Measurements from ENCODE around the gene ZNF264.
A peak's percentile ranks its signal among the peaks of the same experiment; 100 is the strongest.

Gene ZNF264

DNA sequence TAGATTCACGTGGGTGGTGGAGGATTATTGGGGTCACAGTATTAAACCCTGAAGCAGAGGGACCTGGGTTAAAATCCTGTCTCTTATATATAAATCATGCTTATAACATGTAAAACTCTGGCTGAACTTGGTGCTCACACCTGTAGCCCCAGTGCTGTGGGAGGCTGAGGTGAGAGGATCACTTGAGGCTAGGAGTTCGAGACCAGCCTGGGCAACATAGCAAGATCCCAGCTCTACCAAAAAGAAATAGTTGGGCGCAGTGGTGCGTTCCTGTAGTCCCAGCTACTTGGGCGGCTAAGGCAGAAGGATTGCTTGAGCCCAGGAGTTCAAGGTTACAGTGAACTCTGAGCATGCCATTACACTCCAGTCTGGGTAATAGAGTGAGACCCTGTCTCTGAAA lies 51.5 kb downstream of the ZNF264 start:
- H3K36me3 ChIP-seq (replicated peaks; ENCODE audit: low read depth, low read length): peaks cover 24% of the 10 kb centered on the region
- H3K4me3 ChIP-seq (ENCODE audit: low read length): no peak overlapping the region
- H3K9ac ChIP-seq (ENCODE audit: low read length): no peak overlapping the region
- H3K9me3 ChIP-seq (ENCODE audit: insufficient read depth, low read length): no peaks in the 10 kb centered on the region
- H4K20me1 ChIP-seq (ENCODE audit: insufficient read depth, low read length): no peaks in the 10 kb centered on the region
- H3K27ac ChIP-seq (ENCODE audit: low read length): no peak overlapping the region
- H3K79me2 ChIP-seq (ENCODE audit: low read length): peaks cover 51% of the 10 kb centered on the region
- no peak overlapping the region for H2AFZ ChIP-seq (ENCODE audit: low read depth, low read length)
- H3K4me2 ChIP-seq (ENCODE audit: low read length): no peak overlapping the region
- TF ChIP-seq, protein P1, sequence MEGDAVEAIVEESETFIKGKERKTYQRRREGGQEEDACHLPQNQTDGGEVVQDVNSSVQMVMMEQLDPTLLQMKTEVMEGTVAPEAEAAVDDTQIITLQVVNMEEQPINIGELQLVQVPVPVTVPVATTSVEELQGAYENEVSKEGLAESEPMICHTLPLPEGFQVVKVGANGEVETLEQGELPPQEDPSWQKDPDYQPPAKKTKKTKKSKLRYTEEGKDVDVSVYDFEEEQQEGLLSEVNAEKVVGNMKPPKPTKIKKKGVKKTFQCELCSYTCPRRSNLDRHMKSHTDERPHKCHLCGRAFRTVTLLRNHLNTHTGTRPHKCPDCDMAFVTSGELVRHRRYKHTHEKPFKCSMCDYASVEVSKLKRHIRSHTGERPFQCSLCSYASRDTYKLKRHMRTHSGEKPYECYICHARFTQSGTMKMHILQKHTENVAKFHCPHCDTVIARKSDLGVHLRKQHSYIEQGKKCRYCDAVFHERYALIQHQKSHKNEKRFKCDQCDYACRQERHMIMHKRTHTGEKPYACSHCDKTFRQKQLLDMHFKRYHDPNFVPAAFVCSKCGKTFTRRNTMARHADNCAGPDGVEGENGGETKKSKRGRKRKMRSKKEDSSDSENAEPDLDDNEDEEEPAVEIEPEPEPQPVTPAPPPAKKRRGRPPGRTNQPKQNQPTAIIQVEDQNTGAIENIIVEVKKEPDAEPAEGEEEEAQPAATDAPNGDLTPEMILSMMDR (IDR thresholded peaks at IDR 0.05; ENCODE audit: low read depth, low read length): no peak
- peaks cover 29% of the 10 kb centered on the region for H3K4me1 ChIP-seq (ENCODE audit: low read length)
- H3K27me3 ChIP-seq (ENCODE audit: low read depth, low read length): no peaks in the 10 kb centered on the region

DNA sequence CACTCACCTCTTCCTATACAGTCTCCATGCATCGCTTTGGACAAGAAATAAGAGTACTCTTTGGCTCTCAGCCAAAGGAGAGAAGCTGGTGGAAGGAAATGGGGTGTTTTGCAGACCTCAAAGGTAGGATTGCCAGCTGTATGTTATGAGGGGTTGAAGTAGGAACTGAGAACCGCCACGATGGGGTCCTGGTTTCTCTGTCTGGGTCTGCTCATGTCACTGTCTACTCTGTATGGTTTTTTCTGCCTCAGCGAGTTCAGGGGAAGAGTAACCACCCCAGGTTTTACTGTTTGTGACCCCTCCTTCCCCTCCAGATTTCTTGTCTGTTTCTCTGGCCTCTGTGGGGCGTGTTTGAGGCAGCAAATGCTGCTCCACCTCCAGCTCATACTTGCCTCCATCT lies 53.2 kb downstream of the ZNF264 start:
- TF ChIP-seq, protein P1 (IDR thresholded peaks at IDR 0.05; ENCODE audit: low read depth, low read length): peak; percentile 22; the same call in 1 of the 2 replicates
- TF ChIP-seq EZH2phosphoT487 (IDR thresholded peaks at IDR 0.05; ENCODE audit: low read depth): no peak
- Histone ChIP-seq H3K27ac (ENCODE audit: low read length) (peak overlapping the region; percentile 63), H4K20me1 (ENCODE audit: insufficient read depth, low read length) (no peaks in the 10 kb centered on the region), H3K9ac (ENCODE audit: low read length) (no peak overlapping the region), H3K4me1 (ENCODE audit: low read length) (peaks cover 29% of the 10 kb centered on the region), H3K36me3 (replicated peaks; ENCODE audit: low read depth, low read length) (peaks cover 31% of the 10 kb centered on the region), H3K4me3 (ENCODE audit: low read length) (no peak overlapping the region), H3K27me3 (ENCODE audit: low read depth, low read length) (no peaks in the 10 kb centered on the region), H3K79me2 (ENCODE audit: low read length) (peaks cover 51% of the 10 kb centered on the region), H3K9me3 (ENCODE audit: insufficient read depth, low read length) (no peaks in the 10 kb centered on the region), H2AFZ (ENCODE audit: low read depth, low read length) (no peak overlapping the region), H3K4me2 (ENCODE audit: low read length) (peak overlapping the region; percentile 43)

DNA sequence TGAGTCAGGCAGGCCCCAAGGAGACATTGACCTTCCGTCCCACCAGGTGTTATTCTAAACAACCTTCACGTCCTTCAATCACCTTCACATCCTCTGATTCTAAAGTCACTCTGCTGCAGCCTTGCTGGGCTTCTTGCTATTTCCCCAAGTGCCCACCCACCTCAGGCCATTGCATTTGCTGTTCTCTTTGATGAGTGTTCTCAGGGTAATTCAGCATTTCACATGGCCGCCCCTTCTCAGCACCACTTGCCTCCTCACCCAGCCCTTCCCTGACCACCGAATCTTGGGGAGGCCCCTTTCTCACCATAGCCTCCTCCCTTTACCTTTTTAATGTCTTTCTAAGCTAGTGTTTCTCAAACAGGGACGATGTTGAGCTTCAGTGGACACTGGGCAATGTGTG lies 53.8 kb downstream of the ZNF264 start:
- peak overlapping the region; percentile 63 for H3K27ac ChIP-seq (ENCODE audit: low read length)
- H3K4me3 ChIP-seq (ENCODE audit: low read length): no peak overlapping the region
- H3K4me1 ChIP-seq (ENCODE audit: low read length): peaks cover 27% of the 10 kb centered on the region
- no peak overlapping the region; the same call in 1 of the 2 replicates for H3K9ac ChIP-seq (ENCODE audit: low read length)
- no peak for TF ChIP-seq EZH2phosphoT487 (IDR thresholded peaks at IDR 0.05; ENCODE audit: low read depth)
- TF ChIP-seq, protein P1 (IDR thresholded peaks at IDR 0.05; ENCODE audit: low read depth, low read length): no peak
- H3K36me3 ChIP-seq (replicated peaks; ENCODE audit: low read depth, low read length): peaks cover 31% of the 10 kb centered on the region
- H3K9me3 ChIP-seq (ENCODE audit: insufficient read depth, low read length): no peaks in the 10 kb centered on the region
- H3K4me2 ChIP-seq (ENCODE audit: low read length): peak overlapping the region; percentile 43
- no peaks in the 10 kb centered on the region for H4K20me1 ChIP-seq (ENCODE audit: insufficient read depth, low read length)
- H3K27me3 ChIP-seq (ENCODE audit: low read depth, low read length): no peaks in the 10 kb centered on the region
- H2AFZ ChIP-seq (ENCODE audit: low read depth, low read length): no peak overlapping the region
- H3K79me2 ChIP-seq (ENCODE audit: low read length): peaks cover 51% of the 10 kb centered on the region

DNA sequence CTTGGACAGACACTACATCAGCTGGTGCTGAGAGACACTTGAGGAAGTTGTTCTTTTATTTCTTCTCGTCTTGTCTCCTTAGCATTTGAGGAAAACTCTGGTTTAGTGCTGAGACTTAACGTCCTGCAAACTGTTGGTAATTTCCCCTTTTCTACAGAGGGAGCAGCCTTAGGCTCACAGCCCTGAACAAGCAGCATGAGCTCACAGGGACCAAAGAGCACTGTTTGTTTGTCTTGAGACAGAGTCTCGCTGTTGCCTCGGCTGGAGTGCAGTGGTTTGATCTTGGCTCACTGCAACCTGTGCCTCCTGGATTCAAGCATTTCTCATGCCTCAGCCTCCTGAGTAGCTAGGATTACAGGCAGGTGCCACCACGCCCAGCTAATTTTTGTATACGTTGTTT lies 54.7 kb downstream of the ZNF264 start:
- TF ChIP-seq, protein P1 (IDR thresholded peaks at IDR 0.05; ENCODE audit: low read depth, low read length): no peak
- TF ChIP-seq EZH2phosphoT487 (IDR thresholded peaks at IDR 0.05; ENCODE audit: low read depth): no peak

More for the DNA sequence above, 54.7 kb downstream of the ZNF264 start:
- peaks cover 26% of the 10 kb centered on the region for H3K4me1 ChIP-seq (ENCODE audit: low read length)
- no peaks in the 10 kb centered on the region for H3K9me3 ChIP-seq (ENCODE audit: insufficient read depth, low read length)
- H4K20me1 ChIP-seq (ENCODE audit: insufficient read depth, low read length): no peaks in the 10 kb centered on the region
- H3K9ac ChIP-seq (ENCODE audit: low read length): no peak overlapping the region
- no peak overlapping the region for H3K4me2 ChIP-seq (ENCODE audit: low read length)
- peaks cover 46% of the 10 kb centered on the region for H3K79me2 ChIP-seq (ENCODE audit: low read length)
- no peak overlapping the region for H2AFZ ChIP-seq (ENCODE audit: low read depth, low read length)
- H3K4me3 ChIP-seq (ENCODE audit: low read length): no peak overlapping the region
- H3K27ac ChIP-seq (ENCODE audit: low read length): no peak overlapping the region
- H3K27me3 ChIP-seq (ENCODE audit: low read depth, low read length): no peaks in the 10 kb centered on the region
- peaks cover 36% of the 10 kb centered on the region for H3K36me3 ChIP-seq (replicated peaks; ENCODE audit: low read depth, low read length)
